IMR-90 (cell line): Measurements from ENCODE around the gene ZNF554. TPM values are rescaled to one million over a fixed set of nuclear protein-coding genes. Genes with fewer than 3 reads are reported as not detected.

Experiments
- ATAC-seq: fragments of 200-7000 bp; cut with Tn5 transposase; 2 replicates; pipeline ENCODE4 v1.9.1; 2020; ENCODE audit warnings: low read depth, mild to moderate bottlenecking, moderate library complexity
- BruUV-seq: library from RNA; stranded (reverse); fragments of 400-500 nt; replicated peaks from 2 replicates; lab custom pipeline; 2021; lab: Mats Ljungman, UMichigan
- CTCF ChIA-PET: fragments of 300-600 bp; formaldehyde crosslinking; extraction: SDS; loops from one replicate; lab custom pipeline; 2021; ENCODE audit warnings: antibody characterized with exemption; lab: Yijun Ruan, JAX
- POLR2A ChIA-PET: fragments of 300-600 bp; sonication (Branson Sonifier 250); formaldehyde crosslinking; loops from one replicate; lab custom pipeline; 2022; ENCODE audit warnings: antibody characterized with exemption; ENCODE audit not compliant: unreplicated experiment; lab: Charles Lee
- DNase-seq: peaks from one replicate; pipeline ENCODE4 v3.0.0; 2013
- H2AFZ ChIP-seq: replicated peaks from 2 replicates; pipeline ENCODE3; 2013; ENCODE audit warnings: low read length, mild to moderate bottlenecking; ENCODE audit not compliant: poor library complexity
- H2AK5ac ChIP-seq: 2 replicates; pipeline ENCODE4 v1.6.1; 2013; ENCODE audit warnings: low read depth, low read length, inconsistent platforms
- H2AK9ac ChIP-seq: replicated peaks from 2 replicates; pipeline ENCODE3; 2013; ENCODE audit warnings: mild to moderate bottlenecking, low read depth, low read length, moderate library complexity; ENCODE audit not compliant: poor library complexity
- H2BK120ac ChIP-seq: 2 replicates; pipeline ENCODE4 v1.6.1; 2013; ENCODE audit warnings: low read depth, low read length, inconsistent platforms
- H2BK15ac ChIP-seq: 3 replicates; pipeline ENCODE4 v1.6.1; 2013; ENCODE audit warnings: low read depth, low read length, inconsistent platforms
- H2BK20ac ChIP-seq: 2 replicates; pipeline ENCODE4 v1.6.1; 2013; ENCODE audit warnings: low read depth, mild to moderate bottlenecking, inconsistent platforms, low read length, moderate library complexity
- H2BK5ac ChIP-seq: 2 replicates; pipeline ENCODE4 v1.6.1; 2013; ENCODE audit warnings: mild to moderate bottlenecking, low read depth, low read length, inconsistent platforms; ENCODE audit not compliant: poor library complexity, severe bottlenecking
- H3K14ac ChIP-seq: replicated peaks from 2 replicates; pipeline ENCODE4 v1.6.1; 2013; ENCODE audit warnings: low read depth, low read length, inconsistent platforms
- H3K18ac ChIP-seq: 2 replicates; pipeline ENCODE4 v1.6.1; 2013; ENCODE audit warnings: low read depth, low read length, control low read depth
- H3K23ac ChIP-seq: 2 replicates; pipeline ENCODE4 v1.6.1; 2013; ENCODE audit warnings: low read depth, low read length, inconsistent platforms
- H3K27ac ChIP-seq: 2 replicates; pipeline ENCODE4 v1.5.1; 2013; ENCODE audit warnings: mild to moderate bottlenecking, control low read depth, low read length; ENCODE audit not compliant: insufficient read depth
- H3K27me3 ChIP-seq: 2 replicates; pipeline ENCODE4 v1.6.1; 2013; ENCODE audit warnings: low read length; ENCODE audit not compliant: control insufficient read depth, insufficient read depth
- H3K36me3 ChIP-seq: 2 replicates; pipeline ENCODE4 v1.6.1; 2013; ENCODE audit warnings: low read length, mixed read lengths; ENCODE audit not compliant: control insufficient read depth, insufficient read depth
- H3K4ac ChIP-seq: 2 replicates; pipeline ENCODE4 v1.6.1; 2013; ENCODE audit warnings: low read depth, low read length, inconsistent platforms
- H3K4me1 ChIP-seq: 2 replicates; pipeline ENCODE4 v1.6.1; 2013; ENCODE audit warnings: low read length, mixed read lengths; ENCODE audit not compliant: control insufficient read depth, insufficient read depth
- H3K4me2 ChIP-seq: 2 replicates; pipeline ENCODE4 v1.6.1; 2013; ENCODE audit warnings: low read depth, mild to moderate bottlenecking, control low read depth, low read length, moderate library complexity
- H3K4me3 ChIP-seq: 2 replicates; pipeline ENCODE4 v1.5.1; 2013; ENCODE audit warnings: low read depth, mild to moderate bottlenecking, control low read depth, low read length, moderate library complexity; ENCODE audit not compliant: insufficient read depth
- H3K56ac ChIP-seq: 2 replicates; pipeline ENCODE4 v1.6.1; 2013; ENCODE audit warnings: low read length, inconsistent platforms; ENCODE audit not compliant: insufficient read depth; ENCODE audit errors: extremely low read depth
- H3K79me1 ChIP-seq, 2 experiments: 2 replicates each; pipeline ENCODE4 v1.6.1; 2013; ENCODE audit warnings: low read length in 2 of 2, inconsistent platforms in 1 of 2, low read depth in 1 of 2
- H3K9ac ChIP-seq: 2 replicates; pipeline ENCODE4 v1.6.1; 2013; ENCODE audit warnings: low read depth, low read length, control low read depth
- H3K9me1 ChIP-seq: 2 replicates; pipeline ENCODE4 v1.6.1; 2013; ENCODE audit warnings: low read length, inconsistent platforms; ENCODE audit not compliant: insufficient read depth
- H3K9me3 ChIP-seq: 2 replicates; pipeline ENCODE4 v1.6.1; 2013; ENCODE audit warnings: low read length; ENCODE audit not compliant: control insufficient read depth, insufficient read depth
- H4K20me1 ChIP-seq: 2 replicates; pipeline ENCODE4 v1.6.1; 2013; ENCODE audit warnings: low read length, inconsistent platforms; ENCODE audit not compliant: insufficient read depth
- H4K5ac ChIP-seq: 2 replicates; pipeline ENCODE4 v1.6.1; 2013; ENCODE audit warnings: mild to moderate bottlenecking, low read depth, low read length, control low read depth
- H4K8ac ChIP-seq, 2 experiments: 2 replicates each; pipeline ENCODE4 v1.6.1; 2013; ENCODE audit warnings: low read depth in 2 of 2, low read length in 2 of 2, control low read depth in 1 of 2, inconsistent platforms in 1 of 2
- H4K91ac ChIP-seq: 2 replicates; pipeline ENCODE4 v1.6.1; 2013; ENCODE audit warnings: low read depth, low read length, inconsistent platforms; ENCODE audit not compliant: insufficient read depth
- BHLHE40 ChIP-seq: fragments of 150-350 bp; IDR thresholded peaks from 2 replicates; pipeline ENCODE4 v1.6.1; 2016; ENCODE audit warnings: mild to moderate bottlenecking, low read depth, low read length
- CEBPB ChIP-seq: IDR thresholded peaks from 2 replicates; pipeline ENCODE4 v1.6.1; 2012; ENCODE audit warnings: low read depth, low read length, improper control_type of control experiment
- CHD1 ChIP-seq: IDR thresholded peaks from 2 replicates; pipeline ENCODE4 v1.6.1; 2012; ENCODE audit warnings: low read depth, low read length, improper control_type of control experiment
- FOS ChIP-seq: fragments of 150-350 bp; IDR thresholded peaks from 2 replicates; pipeline ENCODE4 v1.6.1; 2016; ENCODE audit warnings: low read depth, low read length
- MAFK ChIP-seq: IDR thresholded peaks from 2 replicates; pipeline ENCODE4 v1.6.1; 2012; ENCODE audit warnings: low read depth, low read length, improper control_type of control experiment
- MAZ ChIP-seq: IDR thresholded peaks from 2 replicates; pipeline ENCODE4 v1.6.1; 2012; ENCODE audit warnings: low read depth, mild to moderate bottlenecking, low read length, improper control_type of control experiment, moderate library complexity, borderline replicate concordance
- MXI1 ChIP-seq: IDR thresholded peaks from 2 replicates; pipeline ENCODE4 v1.6.1; 2012; ENCODE audit warnings: low read depth, mild to moderate bottlenecking, low read length, moderate library complexity, borderline replicate concordance
- NFE2L2 ChIP-seq: fragments of 150-350 bp; IDR thresholded peaks from 2 replicates; pipeline ENCODE4 v1.6.1; 2016; ENCODE audit warnings: low read depth, mild to moderate bottlenecking, low read length
- POLR2A ChIP-seq: IDR thresholded peaks from 2 replicates; pipeline ENCODE4 v1.6.1; 2012; ENCODE audit warnings: mild to moderate bottlenecking, low read depth, low read length
- RAD21 ChIP-seq: IDR thresholded peaks from 2 replicates; pipeline ENCODE4 v1.6.1; 2012; ENCODE audit warnings: low read length, improper control_type of control experiment
- RCOR1 ChIP-seq: IDR thresholded peaks from 2 replicates; pipeline ENCODE4 v1.6.1; 2012; ENCODE audit warnings: mild to moderate bottlenecking, low read length, improper control_type of control experiment; ENCODE audit not compliant: insufficient replicate concordance
- RFX5 ChIP-seq: IDR thresholded peaks from 2 replicates; pipeline ENCODE4 v1.8.0; 2012; ENCODE audit warnings: low read depth, mild to moderate bottlenecking, low read length, moderate library complexity
- SMC3 ChIP-seq: fragments of 150-350 bp; IDR thresholded peaks from 2 replicates; pipeline ENCODE4 v1.6.1; 2016; ENCODE audit warnings: low read depth, mild to moderate bottlenecking, antibody characterized with exemption, low read length, moderate library complexity
- WGBS, 2 experiments: methylation state at CpG; one replicate each; pipeline versions ENCODE4 v1.1.5 to v1.1.7; 2013; ENCODE audit warnings: missing lambda C conversion rate in 2 of 2; ENCODE audit not compliant: insufficient read length in 1 of 2; ENCODE audit errors: extremely low coverage in 2 of 2; 5-methylcytosine and 5-hydroxymethylcytosine counted together
- dilution Hi-C: fragments of 300-500 bp; cut with HindIII; formaldehyde crosslinking; loops from one replicate; pipeline ENCODE4 v1.14.3; 2018; ENCODE audit warnings: low sequenced_read_pairs; ENCODE audit not compliant: unreplicated experiment
- in situ Hi-C: fragments of 300-500 bp; cut with MboI; formaldehyde crosslinking; loops from 3 replicates; pipeline ENCODE4 v1.14.3; 2019; ENCODE audit warnings: low sequenced_read_pairs, inconsistent platforms, mixed read lengths
- intact Hi-C: fragments of 100-400 bp; cut with micrococcal nuclease; formaldehyde crosslinking; loops from 2 replicates; pipeline ENCODE4 v1.10.0; 2022
- polyA plus RNA-seq, 3 experiments: library from polyadenylated mRNA; depleted of rRNA; stranded (reverse); fragments of >200 nt; gene quantifications; 2 replicates each; pipeline ENCODE4 v1.2.3, GENCODE V29; 2012; ENCODE audit warnings: low replicate concordance in 1 of 3
- total RNA-seq: library from RNA; depleted of rRNA; stranded (reverse); fragments of >200 nt; gene quantifications from 2 replicates; pipeline ENCODE4 v1.2.3, GENCODE V29; 2012
- TF ChIP-seq, protein P1 (sequence below): conservative IDR thresholded peaks from 2 replicates; pipeline ENCODE4 v1.5.1; 2012; ENCODE audit warnings: mild to moderate bottlenecking, low read depth, low read length, improper control_type of control experiment
- TF ChIP-seq, protein P2 (sequence below): fragments of 150-350 bp; IDR thresholded peaks from 2 replicates; pipeline ENCODE4 v1.6.1; 2017; ENCODE audit warnings: mild to moderate bottlenecking, antibody characterized with exemption, low read length, low read depth
- TF ChIP-seq, protein P3 (sequence below): fragments of 150-350 bp; IDR thresholded peaks from 2 replicates; pipeline ENCODE4 v1.6.1; 2016; ENCODE audit warnings: low read depth, mild to moderate bottlenecking, low read length, moderate library complexity, borderline replicate concordance

Gene ZNF554
- total and polyA plus RNA-seq, 2 of the 4 experiments (the other 2 are of a cell fraction) = 1.5 to 3.0 TPM

DNA sequence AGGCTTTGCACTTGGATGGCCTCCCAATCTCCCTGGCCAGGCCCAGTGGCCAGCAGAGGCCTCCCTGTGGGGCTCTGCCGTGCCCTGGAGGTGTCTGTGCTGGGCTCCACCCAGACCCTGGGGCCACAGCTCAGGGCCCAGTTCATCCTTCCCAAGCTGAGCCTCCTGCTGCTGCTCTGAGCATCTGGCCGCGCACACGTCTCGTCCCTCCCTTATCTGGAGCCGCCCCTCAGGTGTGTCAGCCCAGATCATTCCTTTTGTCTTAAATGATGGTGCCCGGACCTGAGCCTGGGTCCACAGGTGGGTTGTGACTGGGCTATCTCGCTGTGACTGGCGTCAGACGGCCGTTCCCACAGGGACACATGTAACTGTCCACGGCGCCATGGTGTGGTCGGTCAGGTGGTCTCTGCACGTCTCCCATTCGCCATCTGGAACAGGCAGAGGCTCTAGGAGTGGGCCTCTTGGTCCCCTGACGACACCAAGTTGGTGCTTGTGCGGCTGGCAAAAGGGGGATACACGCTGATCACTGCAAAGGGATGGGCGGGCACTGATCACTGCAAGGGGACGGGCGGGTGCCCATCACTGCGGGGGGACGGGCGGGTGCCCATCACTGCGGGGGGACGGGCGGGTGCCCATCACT lies 14.3 kb upstream of the ZNF554 start:
- peaks cover 6% of the 10 kb centered on the region; the same call in 1 of the 2 replicates for H4K20me1 ChIP-seq
- no peak overlapping the region for H3K4ac ChIP-seq
- TF ChIP-seq CHD1 (no peak), FOS (no peak), SMC3 (no peak), NFE2L2 (no peak), MAZ (no peak), CEBPB (no peak), RAD21 (no peak), RFX5 (no peak), RCOR1 (no peak), MXI1 (no peak), POLR2A (no peak), BHLHE40 (no peak), MAFK (no peak)
- TF ChIP-seq, protein P1, sequence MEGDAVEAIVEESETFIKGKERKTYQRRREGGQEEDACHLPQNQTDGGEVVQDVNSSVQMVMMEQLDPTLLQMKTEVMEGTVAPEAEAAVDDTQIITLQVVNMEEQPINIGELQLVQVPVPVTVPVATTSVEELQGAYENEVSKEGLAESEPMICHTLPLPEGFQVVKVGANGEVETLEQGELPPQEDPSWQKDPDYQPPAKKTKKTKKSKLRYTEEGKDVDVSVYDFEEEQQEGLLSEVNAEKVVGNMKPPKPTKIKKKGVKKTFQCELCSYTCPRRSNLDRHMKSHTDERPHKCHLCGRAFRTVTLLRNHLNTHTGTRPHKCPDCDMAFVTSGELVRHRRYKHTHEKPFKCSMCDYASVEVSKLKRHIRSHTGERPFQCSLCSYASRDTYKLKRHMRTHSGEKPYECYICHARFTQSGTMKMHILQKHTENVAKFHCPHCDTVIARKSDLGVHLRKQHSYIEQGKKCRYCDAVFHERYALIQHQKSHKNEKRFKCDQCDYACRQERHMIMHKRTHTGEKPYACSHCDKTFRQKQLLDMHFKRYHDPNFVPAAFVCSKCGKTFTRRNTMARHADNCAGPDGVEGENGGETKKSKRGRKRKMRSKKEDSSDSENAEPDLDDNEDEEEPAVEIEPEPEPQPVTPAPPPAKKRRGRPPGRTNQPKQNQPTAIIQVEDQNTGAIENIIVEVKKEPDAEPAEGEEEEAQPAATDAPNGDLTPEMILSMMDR = no peak
- TF ChIP-seq, protein P2, sequence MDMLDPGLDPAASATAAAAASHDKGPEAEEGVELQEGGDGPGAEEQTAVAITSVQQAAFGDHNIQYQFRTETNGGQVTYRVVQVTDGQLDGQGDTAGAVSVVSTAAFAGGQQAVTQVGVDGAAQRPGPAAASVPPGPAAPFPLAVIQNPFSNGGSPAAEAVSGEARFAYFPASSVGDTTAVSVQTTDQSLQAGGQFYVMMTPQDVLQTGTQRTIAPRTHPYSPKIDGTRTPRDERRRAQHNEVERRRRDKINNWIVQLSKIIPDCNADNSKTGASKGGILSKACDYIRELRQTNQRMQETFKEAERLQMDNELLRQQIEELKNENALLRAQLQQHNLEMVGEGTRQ = no peak
- TF ChIP-seq, protein P3, sequence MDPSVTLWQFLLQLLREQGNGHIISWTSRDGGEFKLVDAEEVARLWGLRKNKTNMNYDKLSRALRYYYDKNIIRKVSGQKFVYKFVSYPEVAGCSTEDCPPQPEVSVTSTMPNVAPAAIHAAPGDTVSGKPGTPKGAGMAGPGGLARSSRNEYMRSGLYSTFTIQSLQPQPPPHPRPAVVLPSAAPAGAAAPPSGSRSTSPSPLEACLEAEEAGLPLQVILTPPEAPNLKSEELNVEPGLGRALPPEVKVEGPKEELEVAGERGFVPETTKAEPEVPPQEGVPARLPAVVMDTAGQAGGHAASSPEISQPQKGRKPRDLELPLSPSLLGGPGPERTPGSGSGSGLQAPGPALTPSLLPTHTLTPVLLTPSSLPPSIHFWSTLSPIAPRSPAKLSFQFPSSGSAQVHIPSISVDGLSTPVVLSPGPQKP = no peak
- no peak overlapping the region for H2BK120ac ChIP-seq
- no TSS peak for BruUV-seq
- H3K9me3 ChIP-seq = no peaks in the 10 kb centered on the region
- H3K27me3 ChIP-seq = no peaks in the 10 kb centered on the region
- no peak overlapping the region for H3K56ac ChIP-seq
- no peak overlapping the region for H3K27ac ChIP-seq
- POLR2A ChIA-PET = no interaction called here
- ATAC-seq (no peak), DNase-seq (no peak)
- no peak overlapping the region for H3K9ac ChIP-seq
- H2BK20ac ChIP-seq = no peak overlapping the region
- H4K5ac ChIP-seq = no peak overlapping the region
- in situ Hi-C loops = no loop called here
- no peaks in the 10 kb centered on the region for H3K9me1 ChIP-seq
- H3K14ac ChIP-seq = no peak overlapping the region
- peaks cover 53% of the 10 kb centered on the region for H3K36me3 ChIP-seq
- H3K4me3 ChIP-seq = no peak overlapping the region
- CTCF ChIA-PET = no interaction called here
- H2AK5ac ChIP-seq = no peak overlapping the region
- 99% methylated on average over 12 of the region's 28 CpGs; no CpG with 5 or more reads in 1 of the 2 experiments for WGBS, 2 experiments
- no peak overlapping the region for H2BK5ac ChIP-seq
- no peak overlapping the region for H2AK9ac ChIP-seq
- no peak overlapping the region for H2BK15ac ChIP-seq
- dilution Hi-C loops = no loop called here
- no peak overlapping the region for H4K91ac ChIP-seq
- H3K18ac ChIP-seq = no peak overlapping the region
- intact Hi-C loops = no loop called here
- no peak overlapping the region for H2AFZ ChIP-seq
- H4K8ac ChIP-seq = no peak overlapping the region
- H3K79me1 ChIP-seq = peaks cover 0 to 12% of the 10 kb centered on the region in 2 experiments; a peak in 2 of 4 replicates
- H3K4me2 ChIP-seq = no peak overlapping the region
- no peaks in the 10 kb centered on the region for H3K4me1 ChIP-seq
- no peak overlapping the region for H3K23ac ChIP-seq
